ENCODE data around the gene DGKB. TPM values are rescaled to one million over a fixed set of nuclear protein-coding genes. Genes with fewer than 3 reads are reported as not detected.

Gene DGKB
- total RNA-seq, 1 donor: 0.36 TPM

DNA sequence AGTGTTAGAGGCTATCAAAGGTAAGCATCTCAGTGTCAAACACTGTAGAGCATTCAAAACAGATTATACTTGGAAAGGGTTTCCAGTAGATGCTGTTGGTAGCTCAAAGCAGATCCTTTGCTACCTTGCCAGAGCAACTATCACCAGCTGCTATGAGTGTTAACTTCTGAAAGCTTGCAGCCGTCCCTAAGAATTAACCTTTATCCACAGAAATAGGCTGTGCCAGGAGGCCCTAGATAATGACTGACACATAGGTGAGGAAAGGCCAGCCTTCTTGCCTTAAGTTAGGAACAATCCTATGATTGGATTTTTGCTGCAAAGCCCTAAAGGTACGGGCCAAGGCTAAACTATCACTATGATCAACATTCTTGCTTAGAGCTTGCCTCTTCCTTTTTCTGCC is 263.2 kb downstream of the DGKB start:
- H3K4me3 ChIP-seq (ENCODE audit: low read depth, low read length): no peak overlapping the region
- TF ChIP-seq, protein P1, sequence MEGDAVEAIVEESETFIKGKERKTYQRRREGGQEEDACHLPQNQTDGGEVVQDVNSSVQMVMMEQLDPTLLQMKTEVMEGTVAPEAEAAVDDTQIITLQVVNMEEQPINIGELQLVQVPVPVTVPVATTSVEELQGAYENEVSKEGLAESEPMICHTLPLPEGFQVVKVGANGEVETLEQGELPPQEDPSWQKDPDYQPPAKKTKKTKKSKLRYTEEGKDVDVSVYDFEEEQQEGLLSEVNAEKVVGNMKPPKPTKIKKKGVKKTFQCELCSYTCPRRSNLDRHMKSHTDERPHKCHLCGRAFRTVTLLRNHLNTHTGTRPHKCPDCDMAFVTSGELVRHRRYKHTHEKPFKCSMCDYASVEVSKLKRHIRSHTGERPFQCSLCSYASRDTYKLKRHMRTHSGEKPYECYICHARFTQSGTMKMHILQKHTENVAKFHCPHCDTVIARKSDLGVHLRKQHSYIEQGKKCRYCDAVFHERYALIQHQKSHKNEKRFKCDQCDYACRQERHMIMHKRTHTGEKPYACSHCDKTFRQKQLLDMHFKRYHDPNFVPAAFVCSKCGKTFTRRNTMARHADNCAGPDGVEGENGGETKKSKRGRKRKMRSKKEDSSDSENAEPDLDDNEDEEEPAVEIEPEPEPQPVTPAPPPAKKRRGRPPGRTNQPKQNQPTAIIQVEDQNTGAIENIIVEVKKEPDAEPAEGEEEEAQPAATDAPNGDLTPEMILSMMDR (IDR thresholded peaks at IDR 0.05; ENCODE audit: insufficient read depth, low read length): no peak
- no peak for DNase-seq (ENCODE audit: low read depth)

DNA sequence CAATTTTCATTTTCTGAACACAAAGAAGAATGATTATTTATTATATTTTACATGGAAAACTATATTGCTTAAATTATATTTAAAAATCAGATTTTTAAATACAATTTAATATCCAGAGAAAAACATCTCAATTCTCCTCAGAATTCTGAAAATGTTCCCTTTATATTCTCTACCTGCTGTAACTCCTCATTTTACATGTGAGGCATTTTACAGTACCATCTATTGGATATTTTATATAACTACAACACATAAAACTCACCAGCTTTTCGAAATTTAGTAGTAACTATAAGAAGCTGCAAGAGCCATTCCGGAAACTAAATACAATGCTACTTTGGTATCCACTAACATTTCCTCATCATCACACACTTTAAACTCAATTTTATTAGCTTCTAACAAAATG is 264.6 kb downstream of the DGKB start:
- no peak overlapping the region for H3K4me3 ChIP-seq (ENCODE audit: low read depth, low read length)
- DNase-seq (ENCODE audit: low read depth): no peak
- TF ChIP-seq, protein P1 (IDR thresholded peaks at IDR 0.05; ENCODE audit: insufficient read depth, low read length): no peak

DNA sequence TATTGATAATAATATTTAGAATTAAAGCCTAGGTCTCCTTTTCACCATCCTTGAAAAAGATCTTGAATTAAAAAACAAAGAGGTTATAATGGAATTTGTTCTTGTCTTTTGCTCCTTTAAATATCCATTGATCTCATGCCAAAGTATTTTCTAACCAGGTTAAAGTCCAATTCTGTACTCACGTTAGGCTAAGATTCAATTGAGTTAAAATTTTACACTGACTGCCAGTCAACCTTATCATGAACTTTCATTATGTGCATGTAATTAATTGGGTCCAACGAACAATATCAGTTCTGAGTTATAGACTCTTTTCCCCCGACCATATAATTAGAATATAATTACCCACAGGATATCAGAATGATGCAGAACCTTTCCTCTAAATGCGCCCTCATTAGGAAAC is 266.6 kb downstream of the DGKB start:
- TF ChIP-seq, protein P1 (IDR thresholded peaks at IDR 0.05; ENCODE audit: insufficient read depth, low read length): no peak
- no peak overlapping the region for H3K4me3 ChIP-seq (ENCODE audit: low read depth, low read length)
- no peak for DNase-seq (ENCODE audit: low read depth)

DNA sequence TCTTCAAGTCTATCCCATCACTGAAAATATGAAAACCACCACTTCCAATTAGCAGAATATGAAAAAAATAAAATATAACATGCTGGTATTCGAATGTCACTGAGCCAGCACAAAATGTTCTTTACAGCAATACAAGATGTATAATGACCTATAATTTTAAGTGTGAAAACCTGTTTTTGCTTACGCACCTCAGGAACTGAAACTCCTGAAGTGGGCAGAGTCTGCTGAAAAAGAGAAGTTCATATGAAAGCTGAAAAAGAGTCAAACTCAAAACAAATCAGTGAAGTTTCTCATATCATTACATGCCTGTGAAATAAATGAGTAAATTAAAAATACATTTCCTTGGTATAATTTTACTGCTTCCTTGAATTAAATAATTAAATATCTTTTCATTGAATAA is 272.5 kb downstream of the DGKB start:
- TF ChIP-seq, protein P1 (IDR thresholded peaks at IDR 0.05; ENCODE audit: insufficient read depth, low read length): no peak

DNA sequence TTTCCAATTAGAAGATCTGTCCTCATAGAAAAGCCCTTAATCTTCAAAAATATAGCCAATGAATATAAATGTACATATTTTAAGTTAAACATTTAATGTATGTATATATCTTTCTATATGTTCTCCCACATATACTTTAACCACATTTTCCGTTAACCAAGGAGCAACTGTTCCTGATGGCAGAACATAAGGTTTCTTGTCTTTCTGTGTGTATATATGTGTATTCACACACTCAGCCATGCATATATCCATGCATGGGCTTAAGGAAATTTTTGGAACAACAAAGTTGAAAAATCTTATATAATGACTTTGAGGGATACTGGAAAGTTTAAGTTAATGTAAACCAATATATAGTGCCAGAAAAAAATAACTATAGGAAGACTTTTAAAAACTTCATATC is 274.0 kb downstream of the DGKB start:
- H3K4me3 ChIP-seq (ENCODE audit: low read depth, low read length): no peak overlapping the region
- no peak for DNase-seq (ENCODE audit: low read depth)
- TF ChIP-seq, protein P1 (IDR thresholded peaks at IDR 0.05; ENCODE audit: insufficient read depth, low read length): no peak

More for the DNA sequence above, 272.5 kb downstream of the DGKB start:
- no peak for DNase-seq (ENCODE audit: low read depth)
- H3K4me3 ChIP-seq (ENCODE audit: low read depth, low read length): no peak overlapping the region

DNA sequence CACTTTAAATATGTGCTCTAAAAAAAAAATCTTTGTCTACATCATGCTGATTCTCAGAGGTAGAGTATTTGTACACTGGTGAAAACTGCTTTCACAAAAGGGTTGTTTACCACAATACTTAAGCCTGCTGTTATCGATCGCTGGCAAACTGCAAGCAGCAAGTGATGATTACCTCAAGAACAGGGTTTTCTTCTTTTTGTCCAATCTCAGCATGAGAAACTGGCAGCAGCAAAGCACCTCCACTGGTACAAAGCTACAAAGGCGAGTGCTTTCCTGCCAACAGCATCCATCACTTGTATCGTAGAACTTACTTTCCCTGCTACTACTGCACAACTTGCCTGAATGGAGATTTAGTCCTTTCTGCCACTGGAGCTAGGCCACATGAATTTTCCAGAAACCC is 276.5 kb downstream of the DGKB start:
- H3K4me3 ChIP-seq (ENCODE audit: low read depth, low read length): no peak overlapping the region
- DNase-seq (ENCODE audit: low read depth): no peak
- TF ChIP-seq, protein P1 (IDR thresholded peaks at IDR 0.05; ENCODE audit: insufficient read depth, low read length): no peak

DNA sequence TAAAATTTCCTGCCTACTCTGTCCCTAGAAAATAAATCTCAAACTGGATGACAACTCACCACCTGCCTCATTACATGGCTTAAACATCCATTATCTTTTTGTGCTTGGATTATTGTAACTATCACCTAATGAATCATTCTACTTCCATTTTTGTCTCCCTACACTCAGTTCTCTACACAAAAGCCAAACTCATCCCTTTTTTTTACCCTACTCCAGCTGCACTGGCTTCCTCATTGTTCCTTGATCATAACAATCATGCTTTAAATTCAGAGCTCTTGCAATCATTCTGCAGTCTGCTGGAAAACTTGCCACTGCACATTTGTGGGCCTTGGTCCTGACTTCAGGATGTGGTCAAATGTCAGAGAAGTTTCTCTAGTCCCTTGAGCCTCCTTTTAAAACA is 280.0 kb downstream of the DGKB start:
- no peak overlapping the region for H3K4me3 ChIP-seq (ENCODE audit: low read depth, low read length)
- TF ChIP-seq, protein P1 (IDR thresholded peaks at IDR 0.05; ENCODE audit: insufficient read depth, low read length): no peak
- DNase-seq (ENCODE audit: low read depth): no peak

All from fibroblast of the aortic adventitia (primary cell).